Hepatocyte (in vitro differentiated cells): ENCODE data around the gene ATOH8.

Experiments used
- CTCF ChIP-seq: fragments of 200-600 bp; sonication (generic); IDR thresholded peaks from 2 replicates; pipeline ENCODE4 v1.5.1; 2016; ENCODE audit warnings: antibody characterized with exemption, mild to moderate bottlenecking; ENCODE audit not compliant: poor library complexity
- EZH2 ChIP-seq: fragments of 200-600 bp; sonication (generic); IDR thresholded peaks from 2 replicates; pipeline ENCODE4 v1.6.1; 2016; ENCODE audit warnings: antibody characterized with exemption, mild to moderate bottlenecking, borderline replicate concordance
- EZH2phosphoT487 ChIP-seq: fragments of 200-600 bp; sonication (generic); IDR thresholded peaks from one replicate; pipeline ENCODE4 v1.6.1; 2018; ENCODE audit warnings: antibody characterized with exemption, mild to moderate bottlenecking, low read depth, moderate library complexity; ENCODE audit not compliant: unreplicated experiment, severe bottlenecking

- TF ChIP-seq CTCF (no peak), EZH2phosphoT487 (no peak), EZH2 (no peak)
These were observed 48.1 kb upstream of the ATOH8 start for GRCh38 chr2:85705680-85706039.
